HEK293 (cell line): ENCODE data around the gene RND1.

Experiments used
- GLIS2 ChIP-seq: fragments of 450-650 bp; formaldehyde crosslinking; IDR thresholded peaks from 2 replicates; pipeline ENCODE4 v1.5.1; 2016; ENCODE audit warnings: missing biosample characterization, missing genetic modification characterization
- HOXA7 ChIP-seq: sonication (generic); formaldehyde crosslinking; IDR thresholded peaks from 2 replicates; pipeline ENCODE4 v1.8.1; 2022; ENCODE audit warnings: missing genetic modification reagents, borderline replicate concordance
- HOXC10 ChIP-seq: sonication (generic); formaldehyde crosslinking; IDR thresholded peaks from 2 replicates; pipeline ENCODE4 v1.8.1; 2023; ENCODE audit warnings: mild to moderate bottlenecking, missing genetic modification reagents
- KLF10 ChIP-seq: fragments of 450-650 bp; IDR thresholded peaks from 2 replicates; pipeline ENCODE4 v1.5.1; 2018; ENCODE audit warnings: missing biosample characterization, mild to moderate bottlenecking, missing genetic modification characterization
- OVOL3 ChIP-seq: fragments of 450-650 bp; formaldehyde crosslinking; IDR thresholded peaks from 2 replicates; pipeline ENCODE4 v1.5.1; 2016; ENCODE audit warnings: missing biosample characterization, missing genetic modification characterization
- SCRT1 ChIP-seq: fragments of 450-650 bp; formaldehyde crosslinking; IDR thresholded peaks from 2 replicates; pipeline ENCODE4 v1.5.1; 2016; ENCODE audit warnings: missing biosample characterization, missing genetic modification characterization, borderline replicate concordance
- SP3 ChIP-seq: fragments of 450-650 bp; formaldehyde crosslinking; IDR thresholded peaks from 2 replicates; pipeline ENCODE4 v1.5.1; 2016; ENCODE audit warnings: missing biosample characterization, missing genetic modification characterization
- ZNF16 ChIP-seq: fragments of 450-650 bp; formaldehyde crosslinking; IDR thresholded peaks from 2 replicates; pipeline ENCODE4 v1.5.1; 2016; ENCODE audit warnings: low read depth, missing biosample characterization, missing genetic modification characterization
- ZNF248 ChIP-seq: fragments of 450-650 bp; formaldehyde crosslinking; IDR thresholded peaks from 2 replicates; pipeline ENCODE4 v1.5.1; 2017; ENCODE audit warnings: missing biosample characterization, missing genetic modification characterization
- ZNF274 ChIP-seq, 2 experiments: fragments of 200-500 bp in 1 of 2; fragments of 450-650 bp in 1 of 2; sonication (Bioruptor generic) in 1 of 2; formaldehyde crosslinking in 1 of 2; IDR thresholded peaks; 2 replicates each; pipeline versions ENCODE4 v1.5.1 to v1.6.1; 2014 to 2016; ENCODE audit warnings: borderline replicate concordance in 1 of 2, inconsistent platforms in 1 of 2, low read length in 1 of 2, missing biosample characterization in 1 of 2, missing genetic modification characterization in 1 of 2
- ZNF335 ChIP-seq: fragments of 450-650 bp; formaldehyde crosslinking; conservative IDR thresholded peaks from 2 replicates; pipeline ENCODE4 v1.5.1; 2016; ENCODE audit warnings: missing biosample characterization, missing genetic modification characterization
- ZNF350 ChIP-seq: fragments of 450-650 bp; formaldehyde crosslinking; IDR thresholded peaks from 2 replicates; pipeline ENCODE4 v1.5.0; 2017; ENCODE audit warnings: missing biosample characterization, mild to moderate bottlenecking, missing genetic modification characterization
- ZNF433 ChIP-seq: fragments of 450-650 bp; formaldehyde crosslinking; IDR thresholded peaks from 2 replicates; pipeline ENCODE4 v1.5.1; 2016; ENCODE audit warnings: missing biosample characterization, missing genetic modification characterization, low read depth
- ZNF514 ChIP-seq: fragments of 450-650 bp; formaldehyde crosslinking; IDR thresholded peaks from 2 replicates; pipeline ENCODE4 v1.5.1; 2016; ENCODE audit warnings: missing biosample characterization, missing genetic modification characterization
- ZNF561 ChIP-seq: fragments of 450-650 bp; IDR thresholded peaks from 2 replicates; pipeline ENCODE4 v1.5.1; 2018; ENCODE audit warnings: missing biosample characterization, missing genetic modification characterization, borderline replicate concordance
- ZNF610 ChIP-seq: fragments of 450-650 bp; formaldehyde crosslinking; IDR thresholded peaks from 2 replicates; pipeline ENCODE4 v1.5.1; 2016; ENCODE audit warnings: missing biosample characterization, missing genetic modification characterization, borderline replicate concordance
- ZNF626 ChIP-seq: fragments of 450-650 bp; sonication (Bioruptor Pico); formaldehyde crosslinking; IDR thresholded peaks from 2 replicates; pipeline ENCODE4 v1.5.1; 2018; ENCODE audit warnings: missing biosample characterization, missing genetic modification characterization, inconsistent platforms
- ZNF629 ChIP-seq: fragments of 450-650 bp; formaldehyde crosslinking; IDR thresholded peaks from 2 replicates; pipeline ENCODE4 v1.5.1; 2017; ENCODE audit warnings: missing biosample characterization, missing genetic modification characterization
- ZNF776 ChIP-seq: fragments of 450-650 bp; formaldehyde crosslinking; IDR thresholded peaks from 2 replicates; pipeline ENCODE4 v1.5.0; 2017; ENCODE audit warnings: missing biosample characterization, missing genetic modification characterization, borderline replicate concordance
- ZXDB ChIP-seq: fragments of 450-650 bp; formaldehyde crosslinking; IDR thresholded peaks from 2 replicates; pipeline ENCODE4 v1.5.1; 2016; ENCODE audit warnings: missing biosample characterization, missing genetic modification characterization
- TF ChIP-seq, protein P1 (sequence below): fragments of 450-650 bp; formaldehyde crosslinking; IDR thresholded peaks from 2 replicates; pipeline ENCODE4 v1.5.0; 2017; ENCODE audit warnings: missing biosample characterization, missing genetic modification characterization, borderline replicate concordance
- TF ChIP-seq, protein P2 (sequence below): fragments of 450-650 bp; formaldehyde crosslinking; IDR thresholded peaks from 2 replicates; pipeline ENCODE4 v1.5.1; 2017; ENCODE audit warnings: missing biosample characterization, missing genetic modification characterization
- TF ChIP-seq, protein P3 (sequence below): fragments of 450-650 bp; formaldehyde crosslinking; IDR thresholded peaks from 2 replicates; pipeline ENCODE4 v1.5.1; 2016; ENCODE audit warnings: missing biosample characterization, missing genetic modification characterization
- TF ChIP-seq, protein P4 (sequence below): fragments of 450-650 bp; formaldehyde crosslinking; conservative IDR thresholded peaks from 2 replicates; pipeline ENCODE4 v1.5.1; 2016; ENCODE audit warnings: low read depth, missing biosample characterization, missing genetic modification characterization
- TF ChIP-seq, protein P5 (sequence below): fragments of 450-650 bp; formaldehyde crosslinking; IDR thresholded peaks from 2 replicates; pipeline ENCODE4 v1.5.1; 2016; ENCODE audit warnings: missing biosample characterization, missing genetic modification characterization

The RND1 gene

DNA sequence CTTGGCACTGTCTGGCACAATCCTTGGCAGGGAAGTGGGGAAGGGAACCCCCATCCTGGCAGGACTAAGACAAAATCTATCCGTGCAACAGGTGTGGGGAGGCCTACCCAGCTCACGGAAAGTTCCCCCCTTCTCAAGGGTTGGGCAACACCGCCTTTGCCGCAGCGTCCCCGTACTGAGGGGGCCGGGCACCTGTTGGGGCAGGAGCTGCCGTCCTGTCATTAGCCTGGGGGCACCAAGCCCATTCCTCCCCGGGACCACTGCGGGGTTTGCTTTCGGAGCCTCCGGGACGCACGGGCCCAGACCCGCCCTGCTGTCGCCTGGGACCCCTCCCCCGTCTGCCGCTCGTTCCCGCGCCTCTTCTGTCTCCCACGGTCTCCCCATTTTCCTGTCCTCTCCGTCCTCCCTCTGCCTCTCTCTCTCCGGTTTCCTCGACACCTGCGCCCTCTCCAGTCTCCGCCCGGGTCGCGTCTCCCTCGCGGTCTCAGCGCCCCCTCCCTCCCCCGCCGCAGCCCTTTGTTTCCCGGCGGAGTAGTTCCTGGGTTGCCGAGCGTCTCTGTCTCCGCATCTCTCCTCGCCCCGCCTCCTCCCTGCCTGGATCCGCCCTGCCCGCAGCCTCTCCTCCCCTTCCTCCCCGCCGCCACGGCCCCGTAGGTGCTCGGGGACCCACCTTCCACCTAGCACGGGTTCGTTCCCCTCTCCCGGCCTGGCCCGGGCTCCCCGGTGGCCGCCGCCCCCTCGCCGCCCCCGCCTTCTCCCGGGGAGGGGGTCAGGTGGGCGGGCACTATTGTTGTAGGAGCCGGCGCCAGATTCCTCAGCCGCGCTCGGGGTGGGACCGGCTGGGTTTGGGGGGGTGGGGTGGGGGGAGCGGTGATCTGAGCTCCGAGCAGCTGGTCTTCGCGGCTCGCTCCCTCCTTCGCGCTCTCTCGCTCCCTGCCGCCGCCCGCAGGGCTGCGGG is 47.5 kb downstream of the RND1 start, which contains the start of gene CACNB3 (continued):
- TF ChIP-seq, protein P1, sequence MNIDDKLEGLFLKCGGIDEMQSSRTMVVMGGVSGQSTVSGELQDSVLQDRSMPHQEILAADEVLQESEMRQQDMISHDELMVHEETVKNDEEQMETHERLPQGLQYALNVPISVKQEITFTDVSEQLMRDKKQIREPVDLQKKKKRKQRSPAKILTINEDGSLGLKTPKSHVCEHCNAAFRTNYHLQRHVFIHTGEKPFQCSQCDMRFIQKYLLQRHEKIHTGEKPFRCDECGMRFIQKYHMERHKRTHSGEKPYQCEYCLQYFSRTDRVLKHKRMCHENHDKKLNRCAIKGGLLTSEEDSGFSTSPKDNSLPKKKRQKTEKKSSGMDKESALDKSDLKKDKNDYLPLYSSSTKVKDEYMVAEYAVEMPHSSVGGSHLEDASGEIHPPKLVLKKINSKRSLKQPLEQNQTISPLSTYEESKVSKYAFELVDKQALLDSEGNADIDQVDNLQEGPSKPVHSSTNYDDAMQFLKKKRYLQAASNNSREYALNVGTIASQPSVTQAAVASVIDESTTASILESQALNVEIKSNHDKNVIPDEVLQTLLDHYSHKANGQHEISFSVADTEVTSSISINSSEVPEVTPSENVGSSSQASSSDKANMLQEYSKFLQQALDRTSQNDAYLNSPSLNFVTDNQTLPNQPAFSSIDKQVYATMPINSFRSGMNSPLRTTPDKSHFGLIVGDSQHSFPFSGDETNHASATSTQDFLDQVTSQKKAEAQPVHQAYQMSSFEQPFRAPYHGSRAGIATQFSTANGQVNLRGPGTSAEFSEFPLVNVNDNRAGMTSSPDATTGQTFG (tag by site-specific recombination), result no peak
- TF ChIP-seq ZXDB (tag by site-specific recombination) (peak; percentile 99), ZNF514 (tag by site-specific recombination) (no peak), HOXC10 (CRISPR knock-in tag) (no peak), ZNF433 (tag by site-specific recombination) (no peak), GLIS2 (peak; percentile 80), KLF10 (tag by site-specific recombination) (no peak), SP3 (tag by site-specific recombination) (peak; percentile 93), ZNF248 (tag by site-specific recombination) (no peak), ZNF776 (tag by site-specific recombination) (no peak), HOXA7 (CRISPR knock-in tag) (no peak), OVOL3 (tag by site-specific recombination) (no peak), ZNF335 (tag by site-specific recombination) (peak; percentile 59), ZNF629 (tag by site-specific recombination) (peak; percentile 46), ZNF350 (tag by site-specific recombination) (no peak), ZNF274 (IDR thresholded peaks at IDR 0.05; ENCODE audit: low read length) (no peak), ZNF274 (tag by site-specific recombination; IDR thresholded peaks at IDR 0.05; ENCODE audit: borderline replicate concordance) (no peak), ZNF561 (peak; percentile 22; the same call in 1 of the 2 replicates), SCRT1 (tag by site-specific recombination) (peak; percentile 98), ZNF626 (no peak), ZNF16 (tag by site-specific recombination) (no peak), ZNF610 (tag by site-specific recombination) (peak; percentile 89; the same call in 1 of the 2 replicates)
- TF ChIP-seq, protein P2, sequence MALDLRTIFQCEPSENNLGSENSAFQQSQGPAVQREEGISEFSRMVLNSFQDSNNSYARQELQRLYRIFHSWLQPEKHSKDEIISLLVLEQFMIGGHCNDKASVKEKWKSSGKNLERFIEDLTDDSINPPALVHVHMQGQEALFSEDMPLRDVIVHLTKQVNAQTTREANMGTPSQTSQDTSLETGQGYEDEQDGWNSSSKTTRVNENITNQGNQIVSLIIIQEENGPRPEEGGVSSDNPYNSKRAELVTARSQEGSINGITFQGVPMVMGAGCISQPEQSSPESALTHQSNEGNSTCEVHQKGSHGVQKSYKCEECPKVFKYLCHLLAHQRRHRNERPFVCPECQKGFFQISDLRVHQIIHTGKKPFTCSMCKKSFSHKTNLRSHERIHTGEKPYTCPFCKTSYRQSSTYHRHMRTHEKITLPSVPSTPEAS (tag by site-specific recombination), result no peak
- TF ChIP-seq, protein P3, sequence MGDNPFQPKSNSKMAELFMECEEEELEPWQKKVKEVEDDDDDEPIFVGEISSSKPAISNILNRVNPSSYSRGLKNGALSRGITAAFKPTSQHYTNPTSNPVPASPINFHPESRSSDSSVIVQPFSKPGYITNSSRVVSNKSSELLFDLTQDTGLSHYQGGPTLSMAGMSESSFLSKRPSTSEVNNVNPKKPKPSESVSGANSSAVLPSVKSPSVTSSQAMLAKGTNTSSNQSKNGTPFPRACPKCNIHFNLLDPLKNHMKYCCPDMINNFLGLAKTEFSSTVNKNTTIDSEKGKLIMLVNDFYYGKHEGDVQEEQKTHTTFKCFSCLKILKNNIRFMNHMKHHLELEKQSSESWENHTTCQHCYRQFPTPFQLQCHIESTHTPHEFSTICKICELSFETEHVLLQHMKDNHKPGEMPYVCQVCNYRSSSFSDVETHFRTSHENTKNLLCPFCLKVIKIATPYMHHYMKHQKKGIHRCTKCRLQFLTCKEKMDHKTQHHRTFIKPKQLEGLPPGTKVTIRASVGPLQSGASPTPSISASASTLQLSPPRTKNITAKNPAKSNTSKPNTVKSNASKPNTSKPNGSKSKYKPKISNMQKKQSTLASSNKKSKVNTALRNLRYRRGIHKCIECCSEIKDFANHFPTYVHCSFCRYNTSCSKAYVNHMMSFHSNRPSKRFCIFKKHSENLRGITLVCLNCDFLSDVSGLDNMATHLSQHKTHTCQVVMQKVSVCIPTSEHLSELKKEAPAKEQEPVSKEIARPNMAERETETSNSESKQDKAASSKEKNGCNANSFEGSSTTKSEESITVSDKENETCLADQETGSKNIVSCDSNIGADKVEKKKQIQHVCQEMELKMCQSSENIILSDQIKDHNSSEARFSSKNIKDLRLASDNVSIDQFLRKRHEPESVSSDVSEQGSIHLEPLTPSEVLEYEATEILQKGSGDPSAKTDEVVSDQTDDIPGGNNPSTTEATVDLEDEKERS (tag by site-specific recombination), result no peak
- TF ChIP-seq, protein P4, sequence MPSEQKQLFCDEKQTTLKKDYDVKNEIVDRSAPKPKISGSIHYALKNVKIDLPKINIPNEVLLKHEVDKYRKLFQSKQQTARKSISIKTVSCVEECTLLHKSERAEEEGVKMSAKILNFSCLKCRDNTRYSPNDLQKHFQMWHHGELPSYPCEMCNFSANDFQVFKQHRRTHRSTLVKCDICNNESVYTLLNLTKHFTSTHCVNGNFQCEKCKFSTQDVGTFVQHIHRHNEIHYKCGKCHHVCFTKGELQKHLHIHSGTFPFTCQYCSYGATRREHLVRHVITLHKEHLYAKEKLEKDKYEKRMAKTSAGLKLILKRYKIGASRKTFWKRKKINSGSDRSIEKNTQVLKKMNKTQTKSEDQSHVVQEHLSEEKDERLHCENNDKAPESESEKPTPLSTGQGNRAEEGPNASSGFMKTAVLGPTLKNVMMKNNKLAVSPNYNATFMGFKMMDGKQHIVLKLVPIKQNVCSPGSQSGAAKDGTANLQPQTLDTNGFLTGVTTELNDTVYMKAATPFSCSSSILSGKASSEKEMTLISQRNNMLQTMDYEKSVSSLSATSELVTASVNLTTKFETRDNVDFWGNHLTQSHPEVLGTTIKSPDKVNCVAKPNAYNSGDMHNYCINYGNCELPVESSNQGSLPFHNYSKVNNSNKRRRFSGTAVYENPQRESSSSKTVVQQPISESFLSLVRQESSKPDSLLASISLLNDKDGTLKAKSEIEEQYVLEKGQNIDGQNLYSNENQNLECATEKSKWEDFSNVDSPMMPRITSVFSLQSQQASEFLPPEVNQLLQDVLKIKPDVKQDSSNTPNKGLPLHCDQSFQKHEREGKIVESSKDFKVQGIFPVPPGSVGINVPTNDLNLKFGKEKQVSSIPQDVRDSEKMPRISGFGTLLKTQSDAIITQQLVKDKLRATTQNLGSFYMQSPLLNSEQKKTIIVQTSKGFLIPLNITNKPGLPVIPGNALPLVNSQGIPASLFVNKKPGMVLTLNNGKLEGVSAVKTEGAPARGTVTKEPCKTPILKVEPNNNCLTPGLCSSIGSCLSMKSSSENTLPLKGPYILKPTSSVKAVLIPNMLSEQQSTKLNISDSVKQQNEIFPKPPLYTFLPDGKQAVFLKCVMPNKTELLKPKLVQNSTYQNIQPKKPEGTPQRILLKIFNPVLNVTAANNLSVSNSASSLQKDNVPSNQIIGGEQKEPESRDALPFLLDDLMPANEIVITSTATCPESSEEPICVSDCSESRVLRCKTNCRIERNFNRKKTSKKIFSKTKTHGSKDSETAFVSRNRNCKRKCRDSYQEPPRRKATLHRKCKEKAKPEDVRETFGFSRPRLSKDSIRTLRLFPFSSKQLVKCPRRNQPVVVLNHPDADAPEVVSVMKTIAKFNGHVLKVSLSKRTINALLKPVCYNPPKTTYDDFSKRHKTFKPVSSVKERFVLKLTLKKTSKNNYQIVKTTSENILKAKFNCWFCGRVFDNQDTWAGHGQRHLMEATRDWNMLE (tag by site-specific recombination), result no peak
- TF ChIP-seq, protein P5, sequence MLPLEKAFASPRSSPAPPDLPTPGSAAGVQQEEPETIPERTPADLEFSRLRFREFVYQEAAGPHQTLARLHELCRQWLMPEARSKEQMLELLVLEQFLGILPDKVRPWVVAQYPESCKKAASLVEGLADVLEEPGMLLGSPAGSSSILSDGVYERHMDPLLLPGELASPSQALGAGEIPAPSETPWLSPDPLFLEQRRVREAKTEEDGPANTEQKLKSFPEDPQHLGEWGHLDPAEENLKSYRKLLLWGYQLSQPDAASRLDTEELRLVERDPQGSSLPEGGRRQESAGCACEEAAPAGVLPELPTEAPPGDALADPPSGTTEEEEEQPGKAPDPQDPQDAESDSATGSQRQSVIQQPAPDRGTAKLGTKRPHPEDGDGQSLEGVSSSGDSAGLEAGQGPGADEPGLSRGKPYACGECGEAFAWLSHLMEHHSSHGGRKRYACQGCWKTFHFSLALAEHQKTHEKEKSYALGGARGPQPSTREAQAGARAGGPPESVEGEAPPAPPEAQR (tag by site-specific recombination), result no peak
